Measurements from ENCODE around the gene FLVCR2. TPM values are rescaled to one million over a fixed set of nuclear protein-coding genes. Genes with fewer than 3 reads are reported as not detected.
"Not testable (repeated sequence)": the region's sequence is repeated elsewhere in the genome, so short reads cannot be mapped to it uniquely, and the experiment has no call there.

Gene FLVCR2
- total RNA-seq, 1 experiment from 2014 or later: 7.0 TPM

DNA sequence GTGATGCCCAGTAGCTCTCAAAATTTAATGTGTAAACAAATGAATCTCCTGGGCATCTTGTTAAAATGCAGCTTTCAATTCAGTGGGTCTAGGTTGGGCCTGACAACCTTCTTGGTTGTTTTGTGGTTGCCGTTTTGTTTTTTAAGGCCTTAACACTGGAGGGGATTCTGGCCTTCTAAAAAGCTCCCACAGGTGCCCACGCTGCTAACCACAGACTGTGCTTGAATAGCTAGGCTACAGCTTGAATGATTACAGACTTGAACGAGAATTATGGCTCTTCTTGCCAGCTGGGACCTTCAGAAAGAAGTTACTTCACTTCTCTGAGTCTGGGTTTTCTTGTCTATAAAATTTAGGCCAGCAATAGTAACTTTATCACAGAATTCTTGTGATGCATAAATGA is 1.3 kb upstream of the FLVCR2 start:
- in situ Hi-C loops (cut with HindIII; ENCODE audit: low pct_unique_long_range_greater_than_20kb, low sequenced_read_pairs): no loop called here
- no peak for DNase-seq (ENCODE audit: low read depth)

GRCh38 chr14:75577729-75578101 is 705 bp upstream of the FLVCR2 start:
- in situ Hi-C loops (cut with HindIII; ENCODE audit: low pct_unique_long_range_greater_than_20kb, low sequenced_read_pairs): no loop called here

DNA sequence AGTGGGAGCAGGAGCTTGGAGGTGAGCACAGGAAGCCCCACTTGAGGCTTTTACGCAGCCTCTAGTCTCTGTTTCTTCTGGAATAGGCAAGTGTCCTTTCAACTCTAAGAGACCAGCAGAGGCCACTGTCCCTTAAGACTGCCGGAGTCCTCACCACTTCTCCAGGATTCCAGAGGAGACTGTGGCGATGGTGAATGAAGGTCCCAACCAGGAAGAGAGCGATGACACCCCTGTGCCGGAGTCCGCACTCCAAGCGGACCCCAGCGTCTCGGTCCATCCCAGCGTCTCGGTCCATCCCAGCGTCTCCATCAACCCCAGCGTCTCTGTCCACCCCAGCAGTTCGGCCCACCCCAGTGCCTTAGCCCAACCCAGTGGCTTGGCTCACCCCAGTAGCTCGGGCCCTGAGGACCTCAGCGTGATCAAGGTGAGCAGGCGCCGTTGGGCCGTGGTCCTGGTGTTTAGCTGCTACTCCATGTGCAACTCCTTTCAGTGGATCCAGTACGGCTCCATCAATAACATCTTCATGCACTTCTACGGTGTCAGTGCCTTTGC is 442 bp downstream of the FLVCR2 start:
- DNase-seq (ENCODE audit: low read depth): peak; percentile 76
- in situ Hi-C loops (cut with HindIII; ENCODE audit: low pct_unique_long_range_greater_than_20kb, low sequenced_read_pairs): no loop called here

More at GRCh38 chr14:75577729-75578101, 705 bp upstream of the FLVCR2 start:
- DNase-seq (ENCODE audit: low read depth): peak; percentile 68

DNA sequence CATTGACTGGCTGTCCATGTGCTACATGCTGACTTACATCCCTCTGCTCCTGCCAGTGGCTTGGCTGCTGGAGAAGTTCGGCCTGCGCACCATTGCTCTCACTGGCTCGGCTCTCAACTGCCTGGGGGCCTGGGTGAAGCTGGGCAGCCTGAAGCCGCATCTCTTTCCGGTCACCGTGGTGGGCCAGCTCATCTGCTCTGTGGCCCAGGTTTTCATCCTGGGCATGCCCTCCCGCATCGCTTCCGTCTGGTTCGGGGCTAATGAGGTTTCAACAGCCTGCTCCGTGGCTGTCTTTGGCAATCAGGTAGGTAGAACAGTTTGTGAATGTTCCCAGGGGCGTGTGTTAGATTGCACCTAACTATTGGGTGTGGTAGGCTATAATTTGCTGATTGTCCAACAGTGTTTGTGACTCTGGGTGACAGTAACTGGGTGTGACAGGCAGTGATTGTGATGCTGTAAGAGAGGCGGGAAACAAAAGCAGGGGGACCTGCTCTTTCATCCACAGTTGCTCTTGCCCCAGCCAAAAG is 981 bp downstream of the FLVCR2 start:
- DNase-seq (ENCODE audit: low read depth): no peak
- in situ Hi-C loops (cut with HindIII; ENCODE audit: low pct_unique_long_range_greater_than_20kb, low sequenced_read_pairs): no loop called here

- in situ Hi-C loops (cut with HindIII; ENCODE audit: low pct_unique_long_range_greater_than_20kb, low sequenced_read_pairs): no loop called here
- no peak for DNase-seq (ENCODE audit: low read depth)
Observed at GRCh38 chr14:75579882-75580281, 1.5 kb downstream of the FLVCR2 start.

DNA sequence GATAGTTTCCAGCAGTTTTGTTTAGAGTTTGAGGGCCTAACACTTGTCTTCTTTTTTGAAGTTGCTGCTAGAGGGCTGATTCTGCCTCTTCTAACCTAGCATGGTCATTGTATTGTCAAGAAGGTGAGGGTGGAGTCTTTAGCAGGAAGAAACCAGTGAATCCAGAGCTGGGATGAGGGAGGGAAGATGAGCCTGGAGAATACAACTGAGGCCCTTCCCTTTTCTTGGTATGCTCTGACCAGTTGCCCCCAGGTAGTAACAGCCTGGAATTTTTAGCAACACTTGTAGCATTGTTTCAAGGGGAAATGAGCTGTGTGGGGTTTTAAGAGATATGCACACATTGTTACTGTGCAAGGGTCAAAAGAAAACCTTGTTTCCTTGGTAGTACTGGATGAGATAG is 9.0 kb downstream of the FLVCR2 start:
- in situ Hi-C loops (cut with HindIII; ENCODE audit: low pct_unique_long_range_greater_than_20kb, low sequenced_read_pairs): no loop called here
- DNase-seq (ENCODE audit: low read depth): no peak

- DNase-seq (ENCODE audit: low read depth): no peak
- in situ Hi-C loops (cut with HindIII; ENCODE audit: low pct_unique_long_range_greater_than_20kb, low sequenced_read_pairs): no loop called here
Observed at GRCh38 chr14:75589931-75590330, 11.5 kb downstream of the FLVCR2 start.

DNA sequence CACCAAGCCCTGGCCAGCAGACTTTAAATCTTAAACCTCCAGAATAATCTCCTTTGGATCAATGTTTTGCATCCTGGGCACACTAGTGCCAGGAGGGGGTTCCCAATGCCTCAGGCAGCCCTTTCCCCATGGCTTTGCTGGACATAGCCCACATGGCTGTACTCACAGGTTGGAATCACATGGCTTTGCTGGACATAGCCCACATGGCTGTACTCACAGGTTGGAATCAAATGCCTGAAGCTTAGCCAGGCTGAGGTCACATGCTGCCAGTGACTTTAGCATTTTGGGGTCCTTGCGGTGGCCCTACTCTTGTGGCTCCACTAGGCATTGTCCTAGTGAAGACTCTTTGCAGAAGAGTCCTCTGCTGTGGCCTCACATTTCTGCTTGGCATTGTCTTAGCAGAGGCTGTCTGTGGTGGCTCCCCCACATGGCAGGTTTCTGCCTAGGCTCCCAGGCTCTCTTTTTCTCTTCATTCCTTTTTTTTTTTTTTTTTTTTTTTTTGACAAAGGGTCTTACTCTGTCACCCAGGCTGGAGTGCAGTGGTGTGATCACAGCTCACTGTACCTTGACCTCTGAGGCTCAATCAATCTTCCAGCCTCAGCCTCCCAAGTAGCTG is 13.0 kb downstream of the FLVCR2 start:
- in situ Hi-C loops (cut with HindIII; ENCODE audit: low pct_unique_long_range_greater_than_20kb, low sequenced_read_pairs): no loop called here

GRCh38 chr14:75591987-75592575 is 13.7 kb downstream of the FLVCR2 start:
- no peak for DNase-seq (ENCODE audit: low read depth)
- in situ Hi-C loops (cut with HindIII; ENCODE audit: low pct_unique_long_range_greater_than_20kb, low sequenced_read_pairs): no loop called here

More for the DNA sequence above, 13.0 kb downstream of the FLVCR2 start:
- DNase-seq (ENCODE audit: low read depth): no peak

- DNase-seq (ENCODE audit: low read depth): no peak
- in situ Hi-C loops (cut with HindIII; ENCODE audit: low pct_unique_long_range_greater_than_20kb, low sequenced_read_pairs): no loop called here
Observed at GRCh38 chr14:75595226-75595625, 16.8 kb downstream of the FLVCR2 start.

- no peak for DNase-seq (ENCODE audit: low read depth)
- in situ Hi-C loops (cut with HindIII; ENCODE audit: low pct_unique_long_range_greater_than_20kb, low sequenced_read_pairs): no loop called here
Observed at GRCh38 chr14:75597149-75597548, 18.7 kb downstream of the FLVCR2 start.

DNA sequence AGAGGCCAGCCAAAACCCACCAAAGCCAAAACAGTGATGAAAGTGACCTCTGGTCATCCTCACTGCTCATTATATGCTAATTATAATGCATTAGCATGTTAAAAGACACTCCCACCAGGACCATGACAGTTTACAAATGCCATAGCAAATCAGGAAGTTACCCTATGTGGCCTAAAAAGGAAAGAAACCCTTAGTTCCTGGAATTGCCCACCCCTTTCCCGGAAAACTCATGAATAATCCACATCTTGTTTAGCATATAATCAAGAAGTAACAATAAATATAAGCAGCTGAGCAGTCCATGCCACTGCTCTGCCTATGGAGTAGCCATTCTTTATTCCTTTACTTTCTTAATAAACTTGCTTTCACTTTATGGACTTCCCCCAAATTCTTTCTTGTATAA is 21.7 kb downstream of the FLVCR2 start:
- in situ Hi-C loops (cut with HindIII; ENCODE audit: low pct_unique_long_range_greater_than_20kb, low sequenced_read_pairs): not testable (repeated sequence)

DNA sequence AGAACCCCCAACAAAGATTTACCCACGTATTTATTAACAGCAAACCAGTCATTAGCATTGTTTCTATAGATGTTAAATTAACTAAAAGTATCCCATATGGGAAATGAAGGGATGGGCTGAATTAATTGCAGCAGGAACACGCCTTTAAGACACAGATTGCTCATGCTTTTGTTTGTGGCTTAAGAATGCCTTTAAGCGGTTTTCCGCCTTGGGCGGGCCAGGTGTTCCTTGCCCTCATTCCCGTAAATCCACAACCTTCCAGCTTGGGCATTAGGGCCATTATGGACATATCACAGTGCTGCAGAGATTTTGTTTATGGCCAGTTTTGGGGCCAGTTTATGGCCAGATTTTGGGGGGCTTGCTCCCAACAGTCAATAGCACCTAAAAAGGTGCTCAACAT is 22.6 kb downstream of the FLVCR2 start:
- DNase-seq (ENCODE audit: low read depth); in situ Hi-C loops (cut with HindIII; ENCODE audit: low pct_unique_long_range_greater_than_20kb, low sequenced_read_pairs): not testable (repeated sequence)

More for the DNA sequence above, 21.7 kb downstream of the FLVCR2 start:
- not testable (repeated sequence) for DNase-seq (ENCODE audit: low read depth)

GRCh38 chr14:75602503-75602902 is 24.1 kb downstream of the FLVCR2 start:
- no peak for DNase-seq (ENCODE audit: low read depth)
- in situ Hi-C loops (cut with HindIII; ENCODE audit: low pct_unique_long_range_greater_than_20kb, low sequenced_read_pairs): no loop called here

DNA sequence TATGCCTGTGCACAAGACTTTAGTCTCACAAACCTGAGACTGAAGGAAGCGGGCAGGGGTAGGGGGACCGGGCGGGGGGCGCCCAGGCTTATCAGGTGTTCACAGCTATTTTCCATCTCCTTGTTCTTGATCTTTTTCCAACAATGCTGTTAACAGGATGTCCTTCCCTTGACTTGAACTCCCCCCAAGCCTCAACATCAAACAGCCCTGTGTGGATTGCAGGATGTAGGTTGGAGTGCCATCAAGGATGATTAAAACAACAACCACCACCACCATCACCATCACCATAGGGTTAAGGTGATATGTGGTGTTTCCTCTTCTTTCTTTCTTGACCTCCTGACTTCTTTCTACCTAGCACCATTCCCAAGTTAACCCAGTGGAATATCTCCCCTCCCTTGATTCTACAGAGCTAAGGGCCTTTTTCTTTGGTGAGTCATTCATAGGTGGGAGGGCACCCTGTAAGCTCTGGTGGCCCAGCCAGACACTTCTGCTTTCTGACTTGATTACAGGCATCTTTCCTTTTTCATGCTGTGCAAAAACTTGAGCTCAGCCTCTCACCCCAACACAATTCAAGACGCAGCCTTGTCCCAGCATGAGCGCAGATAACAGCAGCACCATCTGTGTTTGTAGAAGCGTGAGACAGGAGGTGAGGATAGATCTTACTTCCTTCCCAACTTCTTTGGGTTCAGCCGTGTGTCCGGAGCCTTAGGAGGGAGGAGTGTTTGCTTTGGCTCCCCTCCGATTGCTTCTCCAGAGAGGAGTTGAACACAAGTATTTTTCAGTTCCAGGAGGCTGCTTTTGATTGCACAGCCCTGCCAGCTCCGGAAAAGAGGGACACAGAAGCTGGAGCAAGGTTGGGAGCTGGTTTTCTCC is 26.8 kb downstream of the FLVCR2 start:
- peak; percentile 53 for DNase-seq (ENCODE audit: low read depth)
- in situ Hi-C loops (cut with HindIII; ENCODE audit: low pct_unique_long_range_greater_than_20kb, low sequenced_read_pairs): no loop called here

DNA sequence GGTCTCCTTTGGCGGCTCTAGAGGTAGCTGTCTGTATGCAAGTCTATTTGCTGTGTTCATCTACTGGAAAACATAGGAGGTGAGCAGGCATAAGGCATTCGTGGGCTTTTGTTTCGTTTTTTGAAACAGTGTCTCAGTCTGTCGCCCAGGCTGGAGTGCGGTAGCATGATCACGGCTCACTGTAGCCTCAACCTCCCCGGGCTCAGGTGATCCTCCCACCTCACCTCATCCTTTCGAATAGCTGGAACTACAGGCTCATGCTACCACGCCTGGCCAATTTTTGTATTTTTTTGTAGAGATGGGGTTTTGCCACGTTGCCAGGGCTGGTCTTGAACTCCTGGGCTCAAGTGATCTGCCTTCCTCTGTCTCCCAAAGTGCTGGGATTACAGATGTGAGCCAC is 27.5 kb downstream of the FLVCR2 start:
- in situ Hi-C loops (cut with HindIII; ENCODE audit: low pct_unique_long_range_greater_than_20kb, low sequenced_read_pairs): no loop called here
- DNase-seq (ENCODE audit: low read depth): no peak

- in situ Hi-C loops (cut with HindIII; ENCODE audit: low pct_unique_long_range_greater_than_20kb, low sequenced_read_pairs): no loop called here
- DNase-seq (ENCODE audit: low read depth): no peak
Observed at GRCh38 chr14:75607044-75607443, 28.6 kb downstream of the FLVCR2 start.

DNA sequence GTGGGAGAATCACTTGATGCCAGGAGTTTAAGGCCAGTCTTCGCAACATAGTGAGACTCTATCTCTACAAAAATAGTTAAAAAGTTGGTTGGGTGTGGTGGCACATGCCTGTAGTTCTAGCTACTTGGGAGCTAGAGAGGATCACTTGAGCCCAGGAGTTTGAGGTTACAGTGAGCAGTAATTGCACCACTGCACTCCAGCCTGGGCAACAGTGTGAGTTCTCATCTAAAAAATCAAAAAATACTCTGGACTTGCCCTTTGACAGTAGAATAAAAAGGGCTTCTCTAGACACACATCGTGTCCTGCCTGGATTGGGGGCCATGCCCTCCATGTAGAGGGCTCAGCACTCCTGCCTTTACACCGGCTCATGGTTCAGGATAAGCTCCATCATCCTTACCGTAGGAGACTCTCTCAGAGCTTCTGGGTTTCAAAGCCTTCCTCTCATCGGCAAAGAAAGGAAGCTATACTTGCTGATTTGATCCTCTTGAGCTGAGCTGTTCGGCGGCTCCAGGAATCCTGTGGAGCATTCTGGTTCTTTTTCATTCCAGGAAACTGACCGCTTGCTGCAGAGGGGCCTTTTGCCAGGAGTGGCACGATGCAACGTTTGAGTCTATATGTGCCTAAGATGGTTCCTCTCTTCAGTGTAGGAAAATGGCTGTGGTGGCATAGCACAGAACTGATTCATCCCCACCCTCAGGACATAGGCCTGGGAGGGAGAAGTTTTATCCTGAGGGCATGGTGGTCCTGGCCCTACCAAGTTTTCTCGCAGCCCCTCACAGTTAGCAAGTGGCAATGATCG is 29.6 kb downstream of the FLVCR2 start:
- in situ Hi-C loops (cut with HindIII; ENCODE audit: low pct_unique_long_range_greater_than_20kb, low sequenced_read_pairs): no loop called here
- DNase-seq (ENCODE audit: low read depth): no peak

Measured in Caki2 (cell line).